Gastrocnemius medialis (tissue), 4 donors: ENCODE results near the gene SLAMF9.

ENCODE experiments used
- CTCF ChIP-seq, 5 experiments: fragments of 450-650 bp in 3 of 5; fragments of 200-600 bp in 2 of 5; sonication (generic) in 2 of 5; IDR thresholded peaks in 4 of 5; conservative IDR thresholded peaks in 1 of 5; 1 replicate in 4 of 5; 2 replicates in 1 of 5; pipeline ENCODE4 v1.5.1; 2016 to 2019; ENCODE audit warnings: antibody characterized with exemption in 5 of 5, mild to moderate bottlenecking in 3 of 5, moderate library complexity in 3 of 5
- POLR2A ChIP-seq, 2 donors: fragments of 450-650 bp; IDR thresholded peaks; one replicate each; pipeline ENCODE4 v1.6.1; 2017; ENCODE audit warnings: antibody characterized with exemption in 2 of 2, mild to moderate bottlenecking in 2 of 2, moderate library complexity in 2 of 2

GRCh38 chr1:159959451-159959850, 5.4 kb upstream of the SLAMF9 start:
- TF ChIP-seq CTCF (IDR thresholded peaks at IDR 0.05 in 4 of 5, conservative IDR thresholded peaks at IDR 0.05 in 1 of 5) (no peak), POLR2A (IDR thresholded peaks at IDR 0.05) (no peak)
